ENCODE results near the gene ZBTB34. TPM values are rescaled to one million over a fixed set of nuclear protein-coding genes. Genes with fewer than 3 reads are reported as not detected.

Gene ZBTB34
- total RNA-seq, 2 experiments from 2014 or later: 2.5 to 2.9 TPM

DNA sequence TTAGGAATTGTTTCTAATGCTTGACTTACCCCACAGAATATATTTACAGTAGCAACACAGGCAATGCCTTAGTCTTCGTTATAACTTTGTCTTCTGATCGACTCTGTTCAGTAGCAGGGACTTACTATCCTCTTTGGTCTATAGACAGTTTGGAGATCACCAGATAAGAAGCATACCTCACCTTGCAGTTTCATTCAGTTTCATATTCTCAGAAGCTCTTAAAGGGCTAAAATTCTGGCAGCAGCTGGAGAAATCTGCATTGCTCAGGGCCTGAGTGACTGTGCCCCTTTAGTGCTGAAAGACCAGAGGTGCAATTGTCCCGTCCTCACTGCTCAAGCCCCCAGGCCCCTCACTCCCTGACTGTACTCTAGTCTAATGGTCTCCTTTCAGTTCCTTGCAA, 29.6 kb upstream of the ZBTB34 start:
- no peaks in the 10 kb centered on the region for H3K27me3 Mint-ChIP-seq
- no peak overlapping the region for H3K4me3 Mint-ChIP-seq
- ChIA-PET POLR2A (no interaction called here), CTCF (interaction anchor here (0.9 to 2.7 kb wide), 2 partner anchors 11 to 24 kb away, joined by 3 to 6 read pairs; no protein-coding TSS in a partner anchor)
- no peak overlapping the region for H3K27ac Mint-ChIP-seq
- Histone ChIP-seq H3K27ac (ENCODE audit: low read depth in 1 of 2, low read length in 2 of 2) (no peak overlapping the region), H3K36me3 (ENCODE audit: insufficient read depth, low read length) (peaks cover 36% of the 10 kb centered on the region), H3K4me3 (ENCODE audit: low read length) (no peak overlapping the region), H3K27me3 (ENCODE audit: control insufficient read depth in 1 of 2, insufficient read depth in 2 of 2, low read length in 2 of 2) (no peaks in the 10 kb centered on the region), H3K9me3 (ENCODE audit: control insufficient read depth in 1 of 2, insufficient read depth in 1 of 2, low read length in 2 of 2) (no peaks in the 10 kb centered on the region), H3K4me1 (ENCODE audit: insufficient read depth, low read length) (no peaks in the 10 kb centered on the region)
- intact Hi-C loops (cut with DNase I, micrococcal nuclease): no loop called here
- H3K36me3 Mint-ChIP-seq (ENCODE audit: low read depth): peaks cover 77% of the 10 kb centered on the region
- TF ChIP-seq, protein P1, sequence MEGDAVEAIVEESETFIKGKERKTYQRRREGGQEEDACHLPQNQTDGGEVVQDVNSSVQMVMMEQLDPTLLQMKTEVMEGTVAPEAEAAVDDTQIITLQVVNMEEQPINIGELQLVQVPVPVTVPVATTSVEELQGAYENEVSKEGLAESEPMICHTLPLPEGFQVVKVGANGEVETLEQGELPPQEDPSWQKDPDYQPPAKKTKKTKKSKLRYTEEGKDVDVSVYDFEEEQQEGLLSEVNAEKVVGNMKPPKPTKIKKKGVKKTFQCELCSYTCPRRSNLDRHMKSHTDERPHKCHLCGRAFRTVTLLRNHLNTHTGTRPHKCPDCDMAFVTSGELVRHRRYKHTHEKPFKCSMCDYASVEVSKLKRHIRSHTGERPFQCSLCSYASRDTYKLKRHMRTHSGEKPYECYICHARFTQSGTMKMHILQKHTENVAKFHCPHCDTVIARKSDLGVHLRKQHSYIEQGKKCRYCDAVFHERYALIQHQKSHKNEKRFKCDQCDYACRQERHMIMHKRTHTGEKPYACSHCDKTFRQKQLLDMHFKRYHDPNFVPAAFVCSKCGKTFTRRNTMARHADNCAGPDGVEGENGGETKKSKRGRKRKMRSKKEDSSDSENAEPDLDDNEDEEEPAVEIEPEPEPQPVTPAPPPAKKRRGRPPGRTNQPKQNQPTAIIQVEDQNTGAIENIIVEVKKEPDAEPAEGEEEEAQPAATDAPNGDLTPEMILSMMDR (IDR thresholded peaks at IDR 0.05): no peak
- no peaks in the 10 kb centered on the region for H3K9me3 Mint-ChIP-seq
- peaks cover 21% of the 10 kb centered on the region for H3K4me1 Mint-ChIP-seq (ENCODE audit: low read depth)
- ATAC-seq (ENCODE audit: poor library complexity) (no peak), DNase-seq (no peak)

DNA sequence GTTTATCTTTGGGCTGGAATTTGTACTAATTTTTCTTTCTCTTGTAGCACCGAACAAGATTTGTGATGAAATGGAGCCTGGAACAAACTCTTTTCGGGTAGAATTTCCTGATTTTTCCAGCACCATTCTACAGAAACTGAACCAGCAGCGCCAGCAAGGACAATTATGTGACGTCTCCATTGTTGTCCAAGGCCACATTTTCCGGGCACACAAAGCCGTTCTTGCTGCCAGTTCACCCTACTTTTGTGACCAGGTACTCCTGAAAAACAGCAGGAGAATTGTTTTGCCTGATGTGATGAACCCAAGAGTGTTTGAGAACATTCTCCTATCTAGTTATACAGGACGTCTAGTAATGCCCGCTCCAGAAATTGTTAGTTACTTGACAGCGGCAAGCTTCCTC, 28.0 kb upstream of the ZBTB34 start:
- Mint-ChIP-seq H3K27me3 (no peaks in the 10 kb centered on the region), H3K4me1 (ENCODE audit: low read depth) (peaks cover 22% of the 10 kb centered on the region), H3K4me3 (no peak overlapping the region), H3K9me3 (no peaks in the 10 kb centered on the region), H3K36me3 (ENCODE audit: low read depth) (peaks cover 74% of the 10 kb centered on the region), H3K27ac (no peak overlapping the region)
- TF ChIP-seq, protein P1 (IDR thresholded peaks at IDR 0.05): no peak
- intact Hi-C loops (cut with DNase I, micrococcal nuclease): no loop called here
- Histone ChIP-seq H3K4me1 (ENCODE audit: insufficient read depth, low read length) (peaks cover 3% of the 10 kb centered on the region), H3K4me3 (ENCODE audit: low read length) (no peak overlapping the region), H3K36me3 (ENCODE audit: insufficient read depth, low read length) (peaks cover 41% of the 10 kb centered on the region), H3K27ac (ENCODE audit: low read depth in 1 of 2, low read length in 2 of 2) (no peak overlapping the region), H3K9me3 (ENCODE audit: control insufficient read depth in 1 of 2, insufficient read depth in 1 of 2, low read length in 2 of 2) (no peaks in the 10 kb centered on the region), H3K27me3 (ENCODE audit: control insufficient read depth in 1 of 2, insufficient read depth in 2 of 2, low read length in 2 of 2) (no peaks in the 10 kb centered on the region)
- ATAC-seq (ENCODE audit: poor library complexity) (no peak), DNase-seq (no peak)
- CTCF ChIA-PET: interaction anchor here (2.7 kb wide), 1 partner anchor 12 kb away, joined by 6 read pairs; no protein-coding TSS in a partner anchor
- POLR2A ChIA-PET: no interaction called here

DNA sequence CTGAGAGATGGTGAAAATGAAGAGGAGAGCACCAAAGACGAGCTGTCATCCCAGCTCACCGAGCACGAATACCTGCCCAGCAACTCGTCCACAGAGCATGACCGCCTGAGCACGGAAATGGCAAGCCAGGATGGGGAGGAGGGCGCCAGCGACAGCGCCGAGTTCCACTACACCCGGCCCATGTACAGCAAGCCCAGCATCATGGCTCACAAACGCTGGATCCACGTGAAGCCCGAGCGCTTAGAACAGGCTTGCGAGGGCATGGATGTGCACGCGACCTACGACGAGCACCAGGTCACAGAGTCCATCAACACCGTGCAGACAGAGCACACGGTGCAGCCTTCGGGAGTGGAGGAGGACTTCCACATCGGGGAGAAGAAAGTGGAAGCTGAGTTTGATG, 27.4 kb upstream of the ZBTB34 start:
- ChIA-PET POLR2A (no interaction called here), CTCF (interaction anchor here (0.6 to 2.7 kb wide), 2 partner anchors 10 to 13 kb away, joined by 3 to 6 read pairs; no protein-coding TSS in a partner anchor)
- peaks cover 3% of the 10 kb centered on the region for H3K4me1 ChIP-seq (ENCODE audit: insufficient read depth, low read length)
- Mint-ChIP-seq H3K4me3 (no peak overlapping the region), H3K27ac (no peak overlapping the region), H3K36me3 (ENCODE audit: low read depth) (peaks cover 79% of the 10 kb centered on the region), H3K9me3 (no peaks in the 10 kb centered on the region), H3K27me3 (no peaks in the 10 kb centered on the region), H3K4me1 (ENCODE audit: low read depth) (peaks cover 22% of the 10 kb centered on the region)
- H3K4me3 ChIP-seq (ENCODE audit: low read length): no peak overlapping the region
- TF ChIP-seq, protein P1 (IDR thresholded peaks at IDR 0.05): no peak
- peaks cover 41% of the 10 kb centered on the region for H3K36me3 ChIP-seq (ENCODE audit: insufficient read depth, low read length)
- no peak for ATAC-seq (ENCODE audit: poor library complexity)
- no peaks in the 10 kb centered on the region for H3K9me3 ChIP-seq (ENCODE audit: control insufficient read depth in 1 of 2, insufficient read depth in 1 of 2, low read length in 2 of 2)
- no peak overlapping the region for H3K27ac ChIP-seq (ENCODE audit: low read depth in 1 of 2, low read length in 2 of 2)
- no peak for DNase-seq
- intact Hi-C loops (cut with DNase I, micrococcal nuclease): no loop called here
- H3K27me3 ChIP-seq (ENCODE audit: control insufficient read depth in 1 of 2, insufficient read depth in 2 of 2, low read length in 2 of 2): no peaks in the 10 kb centered on the region

Measured in CD4-positive, alpha-beta T cell (primary cell).